ENCODE data around the gene NDST1. TPM values are rescaled to one million over a fixed set of nuclear protein-coding genes. Genes with fewer than 3 reads are reported as not detected.

NDST1 gene
- total RNA-seq, 1 experiment from 2014 or later, result 42.6 TPM

DNA sequence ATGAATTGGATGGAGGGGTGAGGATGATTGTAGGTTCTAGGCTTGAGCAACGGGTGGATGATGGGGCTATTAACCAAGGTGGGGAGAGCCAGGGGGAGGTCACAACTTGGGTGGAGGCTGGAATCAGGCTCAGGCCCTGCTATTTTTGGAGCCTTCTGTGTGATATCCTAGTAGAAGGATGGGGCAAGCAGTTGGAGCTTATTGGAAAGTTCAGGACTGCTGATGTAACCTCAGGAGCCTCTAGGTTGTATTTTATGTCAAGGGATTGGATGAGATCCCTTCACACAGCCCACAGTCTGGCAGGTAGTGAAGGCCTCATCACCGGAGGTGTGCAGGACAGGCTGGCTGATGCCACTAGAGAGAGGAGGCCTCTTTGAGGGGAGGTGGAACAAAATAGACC lies 47.1 kb upstream of the NDST1 start:
- ATAC-seq, result no peak
- no peak overlapping the region for H3K27ac ChIP-seq (ENCODE audit: low read length)
- no peaks in the 10 kb centered on the region for H3K9me2 ChIP-seq (replicated peaks; ENCODE audit: low read length)
- no TSS peak for BruUV-seq (replicated peaks)
- CTCF ChIA-PET, result interaction anchor here (0.6 kb wide), 1 partner anchor 331 kb away, joined by 3 read pairs; no protein-coding TSS in a partner anchor
- no peak overlapping the region for H2AFZ ChIP-seq (ENCODE audit: low read length)
- no peak overlapping the region for H3K4me3 ChIP-seq (ENCODE audit: low read length)
- H3F3A ChIP-seq (ENCODE audit: low read length, unreplicated experiment), result no peaks in the 10 kb centered on the region
- no peaks in the 10 kb centered on the region for H3K36me3 ChIP-seq (ENCODE audit: low read depth, low read length)
- H3K27me3 ChIP-seq (ENCODE audit: low read length), result no peaks in the 10 kb centered on the region
- intact Hi-C loops (cut with micrococcal nuclease), result no loop called here
- no peaks in the 10 kb centered on the region for H3K9me3 ChIP-seq (ENCODE audit: low read length)
- POLR2A ChIA-PET (ENCODE audit: unreplicated experiment), result no interaction called here
- H4K20me1 ChIP-seq (ENCODE audit: low read length), result no peaks in the 10 kb centered on the region
- no peak overlapping the region for H3K4me2 ChIP-seq (ENCODE audit: low read length)
- no peaks in the 10 kb centered on the region for H3K79me2 ChIP-seq (ENCODE audit: low read length)
- H3K4me1 ChIP-seq (ENCODE audit: insufficient read depth, low read length), result no peaks in the 10 kb centered on the region; the same call in 1 of the 2 replicates
- no peak overlapping the region for H3K9ac ChIP-seq (ENCODE audit: low read length)
- no peak for DNase-seq
- TF ChIP-seq CTCF (conservative IDR thresholded peaks at IDR 0.05; ENCODE audit: low read depth, low read length) (no peak), EZH2phosphoT487 (IDR thresholded peaks at IDR 0.05; ENCODE audit: borderline replicate concordance, low read length) (no peak), EZH2 (IDR thresholded peaks at IDR 0.05; ENCODE audit: low read length, unreplicated experiment) (no peak)

GRCh38 chr5:150461231-150461630 lies 46.7 kb upstream of the NDST1 start:
- BruUV-seq (replicated peaks), result no TSS peak
- Histone ChIP-seq H3K4me1 (ENCODE audit: insufficient read depth, low read length) (no peaks in the 10 kb centered on the region; the same call in 1 of the 2 replicates), H3K79me2 (ENCODE audit: low read length) (no peaks in the 10 kb centered on the region), H3F3A (ENCODE audit: low read length, unreplicated experiment) (no peaks in the 10 kb centered on the region), H3K27ac (ENCODE audit: low read length) (no peak overlapping the region), H3K4me2 (ENCODE audit: low read length) (no peak overlapping the region), H3K9me2 (replicated peaks; ENCODE audit: low read length) (no peaks in the 10 kb centered on the region), H3K27me3 (ENCODE audit: low read length) (no peaks in the 10 kb centered on the region), H2AFZ (ENCODE audit: low read length) (no peak overlapping the region), H3K9me3 (ENCODE audit: low read length) (no peaks in the 10 kb centered on the region), H4K20me1 (ENCODE audit: low read length) (no peaks in the 10 kb centered on the region), H3K36me3 (ENCODE audit: low read depth, low read length) (no peaks in the 10 kb centered on the region), H3K4me3 (ENCODE audit: low read length) (no peak overlapping the region), H3K9ac (ENCODE audit: low read length) (no peak overlapping the region)
- POLR2A ChIA-PET (ENCODE audit: unreplicated experiment), result no interaction called here
- no peak for DNase-seq
- intact Hi-C loops (cut with micrococcal nuclease), result no loop called here
- CTCF ChIA-PET, result no interaction called here
- no peak for ATAC-seq
- no peak for TF ChIP-seq EZH2 (IDR thresholded peaks at IDR 0.05; ENCODE audit: low read length, unreplicated experiment)
- no peak for TF ChIP-seq CTCF (conservative IDR thresholded peaks at IDR 0.05; ENCODE audit: low read depth, low read length)
- no peak for TF ChIP-seq EZH2phosphoT487 (IDR thresholded peaks at IDR 0.05; ENCODE audit: borderline replicate concordance, low read length)

GRCh38 chr5:150464554-150465012 lies 43.3 kb upstream of the NDST1 start:
- TF ChIP-seq CTCF (conservative IDR thresholded peaks at IDR 0.05; ENCODE audit: low read depth, low read length), result no peak
- TF ChIP-seq EZH2 (IDR thresholded peaks at IDR 0.05; ENCODE audit: low read length, unreplicated experiment), result no peak
- no peak for TF ChIP-seq EZH2phosphoT487 (IDR thresholded peaks at IDR 0.05; ENCODE audit: borderline replicate concordance, low read length)
- intact Hi-C loops (cut with micrococcal nuclease), result no loop called here
- Histone ChIP-seq H3K36me3 (ENCODE audit: low read depth, low read length) (no peaks in the 10 kb centered on the region), H3K9ac (ENCODE audit: low read length) (no peak overlapping the region), H3K27ac (ENCODE audit: low read length) (no peak overlapping the region), H3K27me3 (ENCODE audit: low read length) (no peaks in the 10 kb centered on the region), H3F3A (ENCODE audit: low read length, unreplicated experiment) (no peaks in the 10 kb centered on the region), H3K4me1 (ENCODE audit: insufficient read depth, low read length) (0 out of 2 replicates have a peak, but pooled peaks cover 4% of the 10 kb centered on the region), H3K4me2 (ENCODE audit: low read length) (no peak overlapping the region), H4K20me1 (ENCODE audit: low read length) (no peaks in the 10 kb centered on the region), H3K9me3 (ENCODE audit: low read length) (no peaks in the 10 kb centered on the region), H3K4me3 (ENCODE audit: low read length) (no peak overlapping the region), H3K79me2 (ENCODE audit: low read length) (no peaks in the 10 kb centered on the region), H2AFZ (ENCODE audit: low read length) (no peak overlapping the region), H3K9me2 (replicated peaks; ENCODE audit: low read length) (no peaks in the 10 kb centered on the region)
- CTCF ChIA-PET, result no interaction called here
- POLR2A ChIA-PET (ENCODE audit: unreplicated experiment), result no interaction called here
- ATAC-seq, result no peak
- no peak for DNase-seq
- BruUV-seq (replicated peaks), result no TSS peak
